CD4-positive, alpha-beta T cell treated with Interleukin-17A for 4 hours (primary cell): Measurements from ENCODE around the gene SIDT1.

Source experiments
- DNase-seq: peaks from one replicate; pipeline ENCODE4 v3.0.0-alpha.2; 2020; ENCODE audit warnings: mixed read lengths

Gene SIDT1

DNA sequence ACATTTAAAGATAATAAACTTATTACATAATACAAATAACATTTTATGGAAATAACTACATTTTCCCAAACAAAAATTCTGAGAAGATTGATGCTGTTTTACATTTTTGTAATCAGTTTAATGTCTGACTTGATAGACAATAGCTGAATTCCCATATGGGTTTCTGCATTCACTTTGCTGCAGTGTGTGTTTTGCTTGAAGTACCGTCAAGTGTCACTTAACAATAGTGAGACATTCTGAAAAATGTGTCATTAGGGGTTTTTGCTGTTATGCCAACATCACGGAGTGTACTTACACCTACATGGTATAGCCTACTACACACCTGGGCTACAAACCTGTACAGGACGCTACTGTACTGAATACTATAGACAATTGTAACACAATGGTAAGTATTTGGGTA lies 106.6 kb downstream of the SIDT1 start:
- no peak for DNase-seq

DNA sequence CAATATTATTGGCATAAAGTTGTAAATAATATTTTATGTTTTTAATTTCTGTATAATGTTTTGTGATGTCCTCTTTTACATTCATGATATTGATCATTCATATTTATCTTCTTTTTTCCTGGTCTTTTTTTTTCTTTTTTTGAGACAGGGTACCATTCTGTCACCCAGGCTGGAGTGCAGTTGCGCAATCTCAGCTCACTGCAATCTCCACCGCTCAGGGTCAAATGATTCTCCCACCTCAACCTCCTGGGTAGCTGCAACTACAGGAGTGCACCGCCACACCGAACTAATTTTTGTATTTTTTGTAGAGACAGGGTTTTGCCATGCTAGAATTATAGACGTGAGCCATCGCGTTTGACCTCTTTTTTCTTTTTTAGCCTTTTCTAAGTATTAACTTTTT lies 111.2 kb downstream of the SIDT1 start:
- no peak for DNase-seq

GRCh38 chr3:113648524-113648923 lies 116.2 kb downstream of the SIDT1 start:
- no peak for DNase-seq

DNA sequence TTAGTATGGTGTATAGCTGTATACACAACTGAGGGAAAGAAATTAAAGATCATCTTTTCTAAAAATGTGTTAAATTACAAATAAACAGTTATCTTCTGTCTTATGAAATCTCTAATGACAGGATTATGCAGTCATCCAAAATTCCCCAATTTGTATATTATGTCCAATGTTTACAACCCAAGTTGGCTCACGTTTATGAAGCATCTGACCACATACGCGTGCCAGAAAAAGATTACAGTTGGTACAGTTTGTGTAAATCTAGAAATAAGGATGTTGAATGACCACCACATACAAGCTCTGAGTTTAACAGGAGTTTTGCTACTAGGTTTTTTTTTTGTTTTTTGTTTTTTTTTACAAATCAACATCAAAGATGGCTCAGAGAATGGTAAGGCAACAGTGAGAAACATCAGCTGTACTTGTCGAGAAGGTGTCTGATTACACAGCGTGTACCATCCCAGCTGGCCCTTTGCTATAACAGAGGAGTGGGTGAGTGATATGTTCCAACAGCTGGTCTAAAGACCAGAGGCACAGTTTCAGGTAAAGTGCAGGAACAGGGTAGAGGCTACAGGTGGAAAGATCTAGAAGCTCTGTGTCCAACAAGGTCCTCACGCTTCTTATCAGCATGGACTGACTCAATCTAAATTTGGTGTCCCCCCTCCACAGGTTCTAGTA lies 117.0 kb downstream of the SIDT1 start:
- DNase-seq, result no peak

DNA sequence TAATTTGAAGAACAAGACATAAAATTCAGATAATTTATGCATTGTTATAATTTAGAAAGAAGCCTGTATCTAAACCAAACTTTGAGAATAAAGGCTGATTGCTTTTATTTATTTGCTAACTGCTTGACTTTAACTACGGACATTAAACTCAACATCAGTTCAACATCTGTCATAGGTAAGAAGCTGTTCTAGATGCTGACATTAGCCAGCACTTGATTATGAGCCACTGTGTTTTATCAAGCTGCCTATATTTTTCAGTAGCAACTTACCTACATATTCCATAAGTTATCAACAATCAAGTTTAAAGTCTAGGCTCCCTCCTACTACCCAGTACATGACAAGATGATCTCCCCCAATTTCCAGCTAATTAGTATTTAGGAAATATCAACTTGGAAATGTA lies 122.0 kb downstream of the SIDT1 start:
- DNase-seq, result no peak

- no peak for DNase-seq
These were observed 122.5 kb downstream of the SIDT1 start for GRCh38 chr3:113654851-113655250.

GRCh38 chr3:113658107-113658506 lies 125.8 kb downstream of the SIDT1 start:
- DNase-seq, result no peak

DNA sequence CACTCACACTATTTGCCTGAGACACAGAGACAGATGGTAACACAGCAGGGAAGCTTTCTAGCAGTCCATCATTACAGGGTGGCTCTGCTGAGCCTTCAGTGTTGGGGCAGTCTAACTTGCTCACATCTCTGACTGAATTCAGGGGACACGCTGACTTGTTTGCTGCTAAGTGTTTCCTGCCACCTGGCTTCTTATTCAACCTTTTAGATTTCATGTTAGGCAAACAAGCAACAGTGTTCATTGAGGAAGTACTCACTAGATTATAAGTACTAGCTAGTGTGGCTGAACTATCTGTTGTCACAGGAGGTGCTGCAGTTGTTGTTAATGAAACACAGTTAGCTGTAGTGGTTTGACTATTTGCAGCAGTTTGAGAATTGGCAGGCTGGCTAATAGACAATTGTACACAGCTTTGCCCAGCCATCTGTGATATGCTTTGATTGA lies 126.8 kb downstream of the SIDT1 start:
- no peak for DNase-seq

- no peak for DNase-seq
These were observed 127.6 kb downstream of the SIDT1 start for GRCh38 chr3:113659996-113660395.

DNA sequence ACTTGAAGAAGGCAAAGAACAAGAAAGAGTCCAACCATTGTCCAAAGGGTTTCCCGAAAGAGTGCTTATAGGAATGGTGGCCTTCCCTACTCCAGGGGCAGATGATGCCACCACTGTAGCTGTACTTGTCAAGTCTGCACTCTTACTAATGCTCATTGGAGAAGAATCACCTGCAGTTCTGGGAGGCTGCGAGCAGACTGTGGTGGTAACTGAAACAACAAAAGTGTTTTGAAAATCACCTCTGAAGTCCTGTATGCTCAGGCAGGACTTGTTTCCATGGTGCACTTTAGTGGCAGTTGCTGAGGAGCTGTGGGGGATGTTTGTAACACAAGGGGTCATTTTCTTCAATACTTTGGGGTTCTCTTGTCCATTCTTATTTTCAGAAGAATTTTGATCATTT lies 128.1 kb downstream of the SIDT1 start:
- no peak for DNase-seq

DNA sequence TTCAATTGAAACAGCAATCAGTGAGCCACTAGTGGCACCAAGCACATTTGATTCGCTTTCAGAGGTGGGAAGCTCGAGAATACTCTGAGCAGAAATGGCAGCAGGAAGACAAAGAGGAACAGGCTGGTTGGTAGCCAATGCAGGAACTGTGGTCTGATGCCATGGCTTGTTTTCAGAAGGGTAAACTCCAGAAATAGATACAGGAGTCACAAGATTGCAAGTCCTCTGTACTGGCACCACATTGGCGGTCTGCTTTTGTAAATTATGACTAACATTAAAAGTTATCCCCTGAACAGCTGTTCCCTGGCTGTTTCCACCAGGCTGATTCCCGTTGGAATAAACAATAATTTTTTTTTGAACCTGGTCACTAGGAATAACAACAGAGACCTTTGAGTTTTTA lies 128.5 kb downstream of the SIDT1 start:
- no peak for DNase-seq

GRCh38 chr3:113662824-113663223 lies 130.5 kb downstream of the SIDT1 start:
- no peak for DNase-seq

DNA sequence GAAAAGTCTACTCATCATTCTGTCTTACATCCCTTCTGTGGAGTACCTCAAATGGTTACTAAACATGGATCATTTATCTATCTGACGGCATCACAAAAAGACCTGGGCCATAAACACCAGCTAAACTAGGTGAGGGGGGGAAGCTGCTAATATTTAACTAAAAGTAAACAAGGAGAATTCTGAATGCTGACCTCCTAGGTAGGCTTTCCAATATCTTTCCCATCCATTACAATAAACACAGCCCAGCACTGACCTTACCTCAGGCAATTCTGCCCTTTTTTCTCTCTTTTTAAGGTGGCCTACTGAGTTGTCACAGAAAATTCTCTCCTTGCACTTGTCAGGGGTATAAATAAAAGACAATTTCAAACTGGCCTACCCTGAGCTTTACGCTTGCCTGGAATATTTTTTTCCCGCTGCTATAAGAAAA lies 131.0 kb downstream of the SIDT1 start:
- no peak for DNase-seq

- DNase-seq, result no peak
These were observed 131.4 kb downstream of the SIDT1 start for GRCh38 chr3:113663761-113664160.

DNA sequence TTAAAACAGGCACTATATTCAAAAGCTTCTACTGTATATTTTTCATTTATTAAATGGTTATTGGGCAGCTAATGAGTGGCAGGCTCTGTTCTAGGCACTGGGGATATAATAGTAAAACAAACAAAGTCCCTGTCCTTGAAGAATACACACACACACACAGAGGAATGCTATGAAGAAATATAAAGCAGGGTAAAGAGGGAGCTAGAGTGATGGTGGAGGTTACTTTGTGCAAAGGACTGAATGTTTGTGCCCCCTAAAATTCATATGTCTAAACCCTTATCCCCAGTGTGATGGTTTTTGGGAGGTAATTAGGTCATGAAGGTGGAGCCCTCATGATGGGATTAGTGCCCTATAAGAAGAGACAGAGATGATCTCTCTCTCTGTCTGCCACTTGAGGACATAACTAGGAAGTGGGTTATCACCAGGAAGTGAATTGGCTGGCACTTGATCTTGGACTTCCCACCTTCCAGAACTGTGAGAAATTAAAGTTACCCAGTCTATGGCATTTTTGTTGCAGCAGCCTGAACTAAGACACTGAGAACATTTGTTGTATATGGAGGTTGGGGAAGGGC lies 132.3 kb downstream of the SIDT1 start:
- DNase-seq, result no peak

DNA sequence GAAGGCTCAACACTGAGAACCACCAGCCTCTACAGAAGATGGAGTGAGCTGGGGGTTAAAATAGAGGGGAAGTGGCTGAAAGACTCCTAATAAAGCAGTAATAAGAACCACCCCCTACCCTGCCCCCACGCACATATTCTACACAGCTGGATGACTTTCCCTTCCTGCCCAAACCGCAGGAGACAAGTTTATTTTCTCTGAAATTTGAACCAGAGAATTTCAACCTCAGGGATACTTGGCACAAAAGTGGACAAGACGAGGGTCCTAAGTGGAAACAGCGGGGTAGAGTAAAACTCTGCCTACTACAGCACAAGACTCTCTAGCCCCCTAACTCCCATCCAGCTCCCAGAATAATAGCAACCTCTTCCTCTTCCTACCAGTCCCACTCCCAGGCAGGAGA lies 135.7 kb downstream of the SIDT1 start:
- DNase-seq, result no peak

- DNase-seq, result no peak
These were observed 141.2 kb downstream of the SIDT1 start for GRCh38 chr3:113673593-113673992.

DNA sequence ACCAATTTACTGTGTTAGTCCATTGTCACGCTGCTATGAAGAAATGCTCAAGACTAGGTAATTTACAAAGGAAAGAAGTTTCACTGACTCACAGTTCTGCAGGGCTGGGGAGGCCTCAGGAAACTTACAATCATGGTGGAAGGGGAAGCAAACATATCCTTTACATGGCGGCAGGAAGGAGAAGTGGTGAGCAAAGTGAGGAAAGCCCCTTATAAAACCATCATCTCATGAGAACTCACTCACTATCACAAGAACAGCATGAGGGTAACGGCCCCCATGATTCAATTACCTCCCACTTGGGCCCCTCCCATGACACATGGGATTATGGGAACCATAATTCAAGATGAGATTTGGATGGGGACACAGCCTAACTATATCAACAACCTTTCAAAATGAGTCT lies 143.9 kb downstream of the SIDT1 start:
- no peak for DNase-seq

GRCh38 chr3:113677737-113678136 lies 145.4 kb downstream of the SIDT1 start:
- DNase-seq, result no peak

- no peak for DNase-seq
These were observed 146.4 kb downstream of the SIDT1 start for GRCh38 chr3:113678773-113679172.
